ENCODE data around the gene NAA16.
"Not testable (repeated sequence)": the region's sequence is repeated elsewhere in the genome, so short reads cannot be mapped to it uniquely, and the experiment has no call there.

Gene NAA16

GRCh38 chr13:41345914-41346589, 35.0 kb downstream of the NAA16 start:
- Histone ChIP-seq H3K27me3 (ENCODE audit: insufficient read depth, low read length) (no peaks in the 10 kb centered on the region), H3K36me3 (ENCODE audit: insufficient read depth, low read length) (peaks cover 60% of the 10 kb centered on the region), H3K4me3 (ENCODE audit: low read length) (no peak overlapping the region)

GRCh38 chr13:41352935-41353840, 42.1 kb downstream of the NAA16 start:
- peaks cover 43% of the 10 kb centered on the region for H3K36me3 ChIP-seq (ENCODE audit: insufficient read depth, low read length)
- no peak overlapping the region for H3K4me3 ChIP-seq (ENCODE audit: low read length)
- no peak overlapping the region for H2AFZ ChIP-seq (ENCODE audit: low read depth, low read length)

More at GRCh38 chr13:41345914-41346589, 35.0 kb downstream of the NAA16 start:
- H2AFZ ChIP-seq (ENCODE audit: low read depth, low read length), result no peak overlapping the region
- no peaks in the 10 kb centered on the region for H3K4me1 ChIP-seq (ENCODE audit: insufficient read depth, low read length)
- peaks cover 8% of the 10 kb centered on the region for H3K9me3 ChIP-seq (ENCODE audit: low read length)

GRCh38 chr13:41354416-41354815, 43.3 kb downstream of the NAA16 start:
- Histone ChIP-seq H2AFZ (ENCODE audit: low read depth, low read length) (no peak overlapping the region), H3K4me1 (ENCODE audit: insufficient read depth, low read length) (no peaks in the 10 kb centered on the region), H3K27me3 (ENCODE audit: insufficient read depth, low read length) (no peaks in the 10 kb centered on the region), H3K36me3 (ENCODE audit: insufficient read depth, low read length) (peaks cover 41% of the 10 kb centered on the region), H3K4me3 (ENCODE audit: low read length) (no peak overlapping the region), H3K9me3 (ENCODE audit: low read length) (no peaks in the 10 kb centered on the region)

More at GRCh38 chr13:41352935-41353840, 42.1 kb downstream of the NAA16 start:
- no peaks in the 10 kb centered on the region for H3K4me1 ChIP-seq (ENCODE audit: insufficient read depth, low read length)
- H3K27me3 ChIP-seq (ENCODE audit: insufficient read depth, low read length), result no peaks in the 10 kb centered on the region
- H3K9me3 ChIP-seq (ENCODE audit: low read length), result no peaks in the 10 kb centered on the region

GRCh38 chr13:41356385-41356648, 45.2 kb downstream of the NAA16 start:
- H3K36me3 ChIP-seq (ENCODE audit: insufficient read depth, low read length), result peaks cover 54% of the 10 kb centered on the region
- not testable (repeated sequence) for H3K27me3 ChIP-seq (ENCODE audit: insufficient read depth, low read length); H3K9me3 ChIP-seq (ENCODE audit: low read length); H3K4me1 ChIP-seq (ENCODE audit: insufficient read depth, low read length); H3K4me3 ChIP-seq (ENCODE audit: low read length); H2AFZ ChIP-seq (ENCODE audit: low read depth, low read length)

GRCh38 chr13:41356786-41357185, 45.7 kb downstream of the NAA16 start:
- H3K36me3 ChIP-seq (ENCODE audit: insufficient read depth, low read length), result peaks cover 59% of the 10 kb centered on the region
- no peak overlapping the region for H2AFZ ChIP-seq (ENCODE audit: low read depth, low read length)
- H3K9me3 ChIP-seq (ENCODE audit: low read length), result no peaks in the 10 kb centered on the region
- H3K4me1 ChIP-seq (ENCODE audit: insufficient read depth, low read length), result no peaks in the 10 kb centered on the region
- no peak overlapping the region for H3K4me3 ChIP-seq (ENCODE audit: low read length)
- no peaks in the 10 kb centered on the region for H3K27me3 ChIP-seq (ENCODE audit: insufficient read depth, low read length)

- H3K36me3 ChIP-seq (ENCODE audit: insufficient read depth, low read length), result peaks cover 91% of the 10 kb centered on the region
- no peaks in the 10 kb centered on the region for H3K27me3 ChIP-seq (ENCODE audit: insufficient read depth, low read length)
- no peak overlapping the region for H3K4me3 ChIP-seq (ENCODE audit: low read length)
- no peak overlapping the region for H2AFZ ChIP-seq (ENCODE audit: low read depth, low read length)
- H3K4me1 ChIP-seq (ENCODE audit: insufficient read depth, low read length), result no peaks in the 10 kb centered on the region
- H3K9me3 ChIP-seq (ENCODE audit: low read length), result no peaks in the 10 kb centered on the region
These were observed 50.4 kb downstream of the NAA16 start for GRCh38 chr13:41361491-41361890.

GRCh38 chr13:41364043-41364442, 53.0 kb downstream of the NAA16 start:
- no peaks in the 10 kb centered on the region for H3K27me3 ChIP-seq (ENCODE audit: insufficient read depth, low read length)
- no peak overlapping the region for H3K4me3 ChIP-seq (ENCODE audit: low read length)
- H3K36me3 ChIP-seq (ENCODE audit: insufficient read depth, low read length), result peaks cover 95% of the 10 kb centered on the region
- H3K9me3 ChIP-seq (ENCODE audit: low read length), result peaks cover 4% of the 10 kb centered on the region
- no peaks in the 10 kb centered on the region for H3K4me1 ChIP-seq (ENCODE audit: insufficient read depth, low read length)
- no peak overlapping the region for H2AFZ ChIP-seq (ENCODE audit: low read depth, low read length)

- Histone ChIP-seq H3K4me3 (ENCODE audit: low read length) (no peak overlapping the region), H3K9me3 (ENCODE audit: low read length) (peaks cover 10% of the 10 kb centered on the region), H2AFZ (ENCODE audit: low read depth, low read length) (no peak overlapping the region), H3K27me3 (ENCODE audit: insufficient read depth, low read length) (no peaks in the 10 kb centered on the region), H3K4me1 (ENCODE audit: insufficient read depth, low read length) (no peaks in the 10 kb centered on the region), H3K36me3 (ENCODE audit: insufficient read depth, low read length) (peaks cover 97% of the 10 kb centered on the region)
These were observed 54.6 kb downstream of the NAA16 start for GRCh38 chr13:41365631-41366030.

GRCh38 chr13:41370736-41371135, 59.7 kb downstream of the NAA16 start:
- Histone ChIP-seq H3K27me3 (ENCODE audit: insufficient read depth, low read length) (no peaks in the 10 kb centered on the region), H3K4me3 (ENCODE audit: low read length) (no peak overlapping the region), H2AFZ (ENCODE audit: low read depth, low read length) (no peak overlapping the region), H3K4me1 (ENCODE audit: insufficient read depth, low read length) (no peaks in the 10 kb centered on the region), H3K9me3 (ENCODE audit: low read length) (peaks cover 10% of the 10 kb centered on the region), H3K36me3 (ENCODE audit: insufficient read depth, low read length) (peaks cover 93% of the 10 kb centered on the region)

GRCh38 chr13:41377446-41377845, 66.4 kb downstream of the NAA16 start:
- no peaks in the 10 kb centered on the region for H3K27me3 ChIP-seq (ENCODE audit: insufficient read depth, low read length)
- H3K4me1 ChIP-seq (ENCODE audit: insufficient read depth, low read length), result no peaks in the 10 kb centered on the region
- H3K4me3 ChIP-seq (ENCODE audit: low read length), result no peak overlapping the region
- H3K36me3 ChIP-seq (ENCODE audit: insufficient read depth, low read length), result peaks cover 44% of the 10 kb centered on the region
- no peak overlapping the region for H2AFZ ChIP-seq (ENCODE audit: low read depth, low read length)
- H3K9me3 ChIP-seq (ENCODE audit: low read length), result no peaks in the 10 kb centered on the region

- peaks cover under 1% of the 10 kb centered on the region for H3K36me3 ChIP-seq (ENCODE audit: insufficient read depth, low read length)
- no peaks in the 10 kb centered on the region for H3K9me3 ChIP-seq (ENCODE audit: low read length)
These were observed 71.4 kb downstream of the NAA16 start for GRCh38 chr13:41382431-41382830.

GRCh38 chr13:41383386-41383785, 72.3 kb downstream of the NAA16 start:
- no peaks in the 10 kb centered on the region for H3K9me3 ChIP-seq (ENCODE audit: low read length)
- H2AFZ ChIP-seq (ENCODE audit: low read depth, low read length), result no peak overlapping the region
- no peak overlapping the region for H3K4me3 ChIP-seq (ENCODE audit: low read length)
- H3K4me1 ChIP-seq (ENCODE audit: insufficient read depth, low read length), result no peaks in the 10 kb centered on the region
- H3K36me3 ChIP-seq (ENCODE audit: insufficient read depth, low read length), result no peaks in the 10 kb centered on the region
- no peaks in the 10 kb centered on the region for H3K27me3 ChIP-seq (ENCODE audit: insufficient read depth, low read length)

More at GRCh38 chr13:41382431-41382830, 71.4 kb downstream of the NAA16 start:
- Histone ChIP-seq H2AFZ (ENCODE audit: low read depth, low read length) (no peak overlapping the region), H3K4me3 (ENCODE audit: low read length) (no peak overlapping the region), H3K4me1 (ENCODE audit: insufficient read depth, low read length) (no peaks in the 10 kb centered on the region), H3K27me3 (ENCODE audit: insufficient read depth, low read length) (no peaks in the 10 kb centered on the region)

GRCh38 chr13:41384749-41385503, 73.9 kb downstream of the NAA16 start:
- H3K9me3 ChIP-seq (ENCODE audit: low read length), result no peaks in the 10 kb centered on the region
- no peak overlapping the region for H3K4me3 ChIP-seq (ENCODE audit: low read length)
- H3K36me3 ChIP-seq (ENCODE audit: insufficient read depth, low read length), result no peaks in the 10 kb centered on the region
- no peaks in the 10 kb centered on the region for H3K4me1 ChIP-seq (ENCODE audit: insufficient read depth, low read length)
- no peak overlapping the region for H2AFZ ChIP-seq (ENCODE audit: low read depth, low read length)
- no peaks in the 10 kb centered on the region for H3K27me3 ChIP-seq (ENCODE audit: insufficient read depth, low read length)

All from neuron (in vitro differentiated cells).